ENCODE measurements around the gene PIP5K1C. TPM values are rescaled to one million over a fixed set of nuclear protein-coding genes. Genes with fewer than 3 reads are reported as not detected.
"Not testable (repeated sequence)": the region's sequence is repeated elsewhere in the genome, so short reads cannot be mapped to it uniquely, and the experiment has no call there.

PIP5K1C gene
- total RNA-seq, 1 experiment from 2014 or later, result 4.2 TPM

DNA sequence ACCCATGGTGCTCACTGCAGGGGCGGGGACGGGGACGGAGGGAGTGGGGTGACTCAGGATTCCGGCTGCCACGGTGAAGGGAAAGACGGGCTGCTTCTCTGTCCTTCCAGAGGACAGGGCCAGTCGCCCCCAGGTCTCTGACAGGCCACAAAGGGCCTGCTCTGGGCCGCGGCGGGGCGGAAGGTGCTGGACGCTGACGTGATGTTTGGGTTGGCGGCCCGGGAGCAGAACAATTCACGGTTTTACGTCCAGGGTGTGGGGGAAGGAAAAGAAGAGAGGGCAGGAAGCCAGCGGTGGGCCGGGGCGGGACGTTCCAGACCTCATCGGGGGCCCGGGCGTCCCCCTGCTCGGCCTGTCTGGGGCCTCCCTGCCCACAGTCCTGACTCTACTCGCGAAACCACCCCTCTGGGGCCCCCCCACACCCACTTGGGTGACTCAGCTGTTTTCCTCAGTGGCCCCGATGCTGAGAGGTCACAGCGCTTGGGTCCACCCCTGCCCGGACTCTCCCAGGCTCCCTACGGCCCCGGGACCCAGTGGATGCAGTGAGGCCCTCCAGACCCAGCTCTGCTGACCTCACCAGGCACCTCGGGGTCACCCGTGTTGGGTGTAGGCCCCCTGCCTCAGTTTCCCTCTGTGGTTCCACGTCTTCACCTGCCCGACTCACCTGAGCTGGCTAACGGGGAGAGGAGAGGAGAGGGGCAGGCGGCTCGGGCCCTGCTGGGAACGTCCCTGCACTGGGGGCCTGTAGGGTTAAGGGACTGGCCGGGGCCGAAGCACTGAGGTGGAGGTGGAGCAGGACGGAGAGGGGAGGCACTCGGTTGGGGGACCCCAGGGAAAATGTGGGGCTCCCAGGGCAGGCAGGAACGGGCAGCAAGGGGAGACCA is 29.2 kb downstream of the PIP5K1C start:
- Histone ChIP-seq H3K79me2 (ENCODE audit: low read length) (no peaks in the 10 kb centered on the region), H3K9me2 (replicated peaks; ENCODE audit: insufficient read depth, low read length) (no peaks in the 10 kb centered on the region), H3K27me3 (ENCODE audit: low read length) (no peaks in the 10 kb centered on the region), H3K9me3 (ENCODE audit: low read length) (no peaks in the 10 kb centered on the region; the same call in 1 of the 2 replicates), H3K4me3 (ENCODE audit: low read length) (no peak overlapping the region), H3K9ac (ENCODE audit: low read length) (no peak overlapping the region), H3K36me3 (ENCODE audit: insufficient read depth, low read length) (no peaks in the 10 kb centered on the region), H4K20me1 (ENCODE audit: insufficient read depth, low read depth, low read length) (peaks cover 47% of the 10 kb centered on the region; the same call in 1 of the 2 replicates), H2AFZ (ENCODE audit: low read length) (no peak overlapping the region), H3K4me2 (ENCODE audit: low read depth, low read length, poor library complexity, severe bottlenecking) (peak overlapping the region; percentile 11), H3K4me1 (ENCODE audit: low read length) (peaks cover 20% of the 10 kb centered on the region), H3K27ac (ENCODE audit: low read length) (no peak overlapping the region)
- no peak for DNase-seq

DNA sequence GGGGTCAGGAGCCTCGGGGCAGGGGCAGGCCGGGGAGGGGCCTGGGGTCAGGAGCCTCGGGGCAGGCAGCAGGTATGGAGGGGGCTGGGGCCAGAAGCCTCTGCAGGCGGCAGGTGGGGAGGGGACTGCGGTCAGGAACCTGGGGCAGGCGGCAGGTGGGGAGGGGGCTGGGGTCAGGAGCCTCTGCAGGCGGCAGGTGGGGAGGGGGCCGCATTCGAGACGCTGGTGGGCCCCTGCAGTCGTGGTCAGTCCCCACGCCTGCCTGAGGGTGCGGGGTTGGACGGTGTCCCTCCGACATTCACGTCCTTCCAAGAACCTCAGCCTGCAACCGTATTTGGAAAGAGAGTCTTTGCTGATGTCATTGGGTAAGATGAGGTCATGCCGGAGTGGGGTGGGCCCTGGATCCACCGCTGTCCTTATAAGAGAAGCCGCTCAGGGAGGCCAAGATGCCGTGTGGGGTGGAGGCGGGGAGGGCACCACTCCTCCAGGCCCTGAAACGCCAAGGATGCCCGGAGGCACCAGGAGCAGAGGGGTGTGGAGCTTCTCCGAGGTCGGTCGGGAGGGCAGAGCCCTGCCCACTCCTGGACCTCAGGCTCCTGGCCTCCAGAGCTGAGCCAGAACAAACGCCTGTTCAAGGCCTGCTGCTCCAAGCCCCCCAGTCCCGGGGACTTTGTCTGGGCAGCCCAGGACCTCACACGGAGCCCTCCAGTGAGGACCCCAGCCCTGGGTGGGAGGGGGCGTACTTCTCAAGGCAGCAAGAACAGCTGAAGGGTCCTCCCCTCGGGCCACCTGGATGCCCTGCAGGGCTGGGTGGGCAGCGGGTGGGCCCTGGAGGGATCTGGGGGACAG is 30.1 kb downstream of the PIP5K1C start:
- H2AFZ ChIP-seq (ENCODE audit: low read length), result no peak overlapping the region
- no peaks in the 10 kb centered on the region; the same call in 1 of the 2 replicates for H3K9me3 ChIP-seq (ENCODE audit: low read length)
- H3K36me3 ChIP-seq (ENCODE audit: insufficient read depth, low read length), result no peaks in the 10 kb centered on the region
- H3K4me2 ChIP-seq (ENCODE audit: low read depth, low read length, poor library complexity, severe bottlenecking), result no peak overlapping the region
- H3K79me2 ChIP-seq (ENCODE audit: low read length), result no peaks in the 10 kb centered on the region
- no peak overlapping the region for H3K27ac ChIP-seq (ENCODE audit: low read length)
- no peaks in the 10 kb centered on the region for H3K9me2 ChIP-seq (replicated peaks; ENCODE audit: insufficient read depth, low read length)
- H3K27me3 ChIP-seq (ENCODE audit: low read length), result no peaks in the 10 kb centered on the region
- no peak for DNase-seq
- no peak overlapping the region for H3K4me3 ChIP-seq (ENCODE audit: low read length)
- H3K4me1 ChIP-seq (ENCODE audit: low read length), result peaks cover 21% of the 10 kb centered on the region
- peaks cover 41% of the 10 kb centered on the region; the same call in 1 of the 2 replicates for H4K20me1 ChIP-seq (ENCODE audit: insufficient read depth, low read depth, low read length)
- H3K9ac ChIP-seq (ENCODE audit: low read length), result no peak overlapping the region

DNA sequence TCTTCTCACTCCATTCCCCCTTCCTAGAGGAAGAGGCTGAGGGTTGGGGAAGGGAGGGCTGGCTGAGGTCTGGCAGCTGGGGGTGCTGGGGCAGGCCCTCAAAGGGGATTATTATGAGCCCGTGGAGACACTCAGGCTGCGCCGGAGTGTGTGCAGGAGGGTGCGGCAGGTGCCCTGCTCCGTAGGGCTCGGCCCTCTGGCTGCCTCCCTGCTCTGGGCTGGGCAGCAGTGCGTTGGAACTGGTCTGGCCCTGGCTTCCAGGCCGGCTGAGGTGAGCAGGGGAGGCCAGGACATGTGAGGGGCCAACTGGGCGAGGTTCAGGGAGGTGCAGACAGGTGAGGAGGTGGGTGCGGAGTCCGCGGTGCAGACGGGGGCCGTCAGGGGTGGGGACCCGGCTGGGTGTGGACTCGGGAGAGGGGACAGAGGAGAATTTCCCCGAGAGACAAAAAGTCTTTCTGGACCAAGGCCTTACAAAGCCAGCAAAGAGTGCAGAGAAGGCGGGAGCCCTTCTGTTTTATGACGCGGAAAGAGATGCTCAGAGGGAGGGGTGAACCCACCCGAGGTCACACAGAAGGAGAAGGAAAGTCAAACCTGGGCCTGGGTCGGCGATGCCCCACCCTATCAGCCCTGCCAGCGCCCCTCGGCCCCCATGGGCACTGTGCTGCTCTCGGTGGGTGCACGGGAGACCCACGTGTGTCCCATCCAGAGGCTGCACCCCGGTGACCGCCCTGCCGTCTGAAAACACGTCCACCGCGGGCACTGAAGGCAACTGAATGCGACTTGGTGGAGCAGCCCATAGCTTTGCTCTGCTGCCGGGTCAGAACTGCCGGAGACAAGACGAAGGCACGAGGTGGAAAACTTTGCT is 31.0 kb downstream of the PIP5K1C start:
- Histone ChIP-seq H3K9me2 (replicated peaks; ENCODE audit: insufficient read depth, low read length) (no peaks in the 10 kb centered on the region), H3K9ac (ENCODE audit: low read length) (no peak overlapping the region), H3K4me2 (ENCODE audit: low read depth, low read length, poor library complexity, severe bottlenecking) (no peak overlapping the region), H3K4me1 (ENCODE audit: low read length) (peaks cover 29% of the 10 kb centered on the region), H3K79me2 (ENCODE audit: low read length) (no peaks in the 10 kb centered on the region), H3K9me3 (ENCODE audit: low read length) (no peaks in the 10 kb centered on the region; the same call in 1 of the 2 replicates), H3K27me3 (ENCODE audit: low read length) (no peaks in the 10 kb centered on the region), H4K20me1 (ENCODE audit: insufficient read depth, low read depth, low read length) (peaks cover 34% of the 10 kb centered on the region; the same call in 1 of the 2 replicates), H3K4me3 (ENCODE audit: low read length) (no peak overlapping the region), H3K36me3 (ENCODE audit: insufficient read depth, low read length) (no peaks in the 10 kb centered on the region), H3K27ac (ENCODE audit: low read length) (no peak overlapping the region), H2AFZ (ENCODE audit: low read length) (no peak overlapping the region)
- DNase-seq, result no peak

DNA sequence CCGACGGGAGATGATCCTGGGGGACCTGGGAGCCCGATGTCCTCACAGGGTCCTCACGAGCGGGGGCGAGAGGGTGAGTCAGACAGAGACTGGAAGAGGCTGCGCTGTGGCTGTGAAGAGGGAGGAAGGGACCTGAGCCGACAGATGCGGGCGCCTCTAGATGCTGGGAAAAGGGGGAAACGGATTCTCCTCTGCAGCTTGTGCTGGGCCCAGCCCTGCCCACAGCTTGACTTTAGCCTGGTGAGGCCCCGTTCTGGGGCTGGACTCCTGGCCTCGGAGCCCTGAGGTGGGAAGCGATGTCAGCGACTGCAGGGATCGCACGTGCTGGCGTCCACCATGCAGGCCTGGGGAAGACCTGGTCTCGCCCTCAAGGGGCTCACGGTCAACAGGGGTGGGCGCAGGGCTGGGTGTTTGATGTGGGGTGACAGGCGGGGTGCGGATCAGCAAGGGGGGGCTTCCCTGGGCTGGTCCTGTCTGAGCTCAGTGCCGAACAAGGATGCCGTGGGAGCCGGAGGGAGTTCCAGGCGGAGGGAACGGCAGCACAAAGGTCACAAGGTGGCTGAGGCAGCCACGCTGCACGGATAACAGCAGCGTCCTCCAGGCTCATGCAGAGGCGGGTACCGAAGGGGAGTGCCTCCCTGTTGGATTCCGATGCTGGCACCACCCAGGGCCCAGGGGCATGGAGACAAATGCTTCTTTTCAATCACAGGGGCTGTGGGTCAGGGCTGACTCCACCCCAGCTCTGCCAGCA is 31.8 kb downstream of the PIP5K1C start:
- H3K4me3 ChIP-seq (ENCODE audit: low read length), result no peak overlapping the region
- no peak overlapping the region for H3K27ac ChIP-seq (ENCODE audit: low read length)
- no peak for DNase-seq
- no peak overlapping the region for H2AFZ ChIP-seq (ENCODE audit: low read length)
- H3K36me3 ChIP-seq (ENCODE audit: insufficient read depth, low read length), result no peaks in the 10 kb centered on the region
- peaks cover 34% of the 10 kb centered on the region; the same call in 1 of the 2 replicates for H4K20me1 ChIP-seq (ENCODE audit: insufficient read depth, low read depth, low read length)
- H3K4me2 ChIP-seq (ENCODE audit: low read depth, low read length, poor library complexity, severe bottlenecking), result no peak overlapping the region
- no peaks in the 10 kb centered on the region for H3K9me2 ChIP-seq (replicated peaks; ENCODE audit: insufficient read depth, low read length)
- peaks cover 30% of the 10 kb centered on the region for H3K4me1 ChIP-seq (ENCODE audit: low read length)
- H3K9me3 ChIP-seq (ENCODE audit: low read length), result no peaks in the 10 kb centered on the region
- H3K27me3 ChIP-seq (ENCODE audit: low read length), result no peaks in the 10 kb centered on the region
- H3K9ac ChIP-seq (ENCODE audit: low read length), result no peak overlapping the region
- H3K79me2 ChIP-seq (ENCODE audit: low read length), result no peaks in the 10 kb centered on the region

DNA sequence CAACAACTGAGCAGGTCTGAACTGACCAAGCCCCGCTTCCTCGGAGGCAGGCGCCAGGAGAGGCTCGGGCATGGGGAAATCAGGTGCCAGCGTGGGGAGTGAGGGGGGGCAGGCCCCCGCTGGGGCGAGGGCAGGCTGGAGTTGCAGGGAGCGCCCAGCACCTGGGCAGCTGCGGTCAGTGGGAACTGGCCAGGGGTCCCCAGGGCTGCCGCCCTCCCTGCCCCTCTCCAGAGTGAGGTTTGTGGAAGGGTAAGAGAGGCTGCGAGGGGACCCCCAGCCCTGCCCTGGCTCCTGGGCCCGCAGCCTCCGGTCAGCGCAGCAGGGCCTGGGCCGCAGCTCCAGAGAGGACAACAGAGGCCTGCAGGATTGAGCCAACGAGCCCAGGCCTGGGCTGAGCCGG is 32.5 kb downstream of the PIP5K1C start:
- Histone ChIP-seq H3K36me3 (ENCODE audit: insufficient read depth, low read length) (no peaks in the 10 kb centered on the region), H3K27me3 (ENCODE audit: low read length) (no peaks in the 10 kb centered on the region), H2AFZ (ENCODE audit: low read length) (no peak overlapping the region), H3K79me2 (ENCODE audit: low read length) (no peaks in the 10 kb centered on the region), H3K4me2 (ENCODE audit: low read depth, low read length, poor library complexity, severe bottlenecking) (no peak overlapping the region), H3K4me1 (ENCODE audit: low read length) (peaks cover 30% of the 10 kb centered on the region), H4K20me1 (ENCODE audit: insufficient read depth, low read depth, low read length) (peaks cover 34% of the 10 kb centered on the region; the same call in 1 of the 2 replicates), H3K9ac (ENCODE audit: low read length) (no peak overlapping the region), H3K27ac (ENCODE audit: low read length) (no peak overlapping the region), H3K9me3 (ENCODE audit: low read length) (no peaks in the 10 kb centered on the region), H3K4me3 (ENCODE audit: low read length) (no peak overlapping the region), H3K9me2 (replicated peaks; ENCODE audit: insufficient read depth, low read length) (no peaks in the 10 kb centered on the region)
- no peak for DNase-seq

DNA sequence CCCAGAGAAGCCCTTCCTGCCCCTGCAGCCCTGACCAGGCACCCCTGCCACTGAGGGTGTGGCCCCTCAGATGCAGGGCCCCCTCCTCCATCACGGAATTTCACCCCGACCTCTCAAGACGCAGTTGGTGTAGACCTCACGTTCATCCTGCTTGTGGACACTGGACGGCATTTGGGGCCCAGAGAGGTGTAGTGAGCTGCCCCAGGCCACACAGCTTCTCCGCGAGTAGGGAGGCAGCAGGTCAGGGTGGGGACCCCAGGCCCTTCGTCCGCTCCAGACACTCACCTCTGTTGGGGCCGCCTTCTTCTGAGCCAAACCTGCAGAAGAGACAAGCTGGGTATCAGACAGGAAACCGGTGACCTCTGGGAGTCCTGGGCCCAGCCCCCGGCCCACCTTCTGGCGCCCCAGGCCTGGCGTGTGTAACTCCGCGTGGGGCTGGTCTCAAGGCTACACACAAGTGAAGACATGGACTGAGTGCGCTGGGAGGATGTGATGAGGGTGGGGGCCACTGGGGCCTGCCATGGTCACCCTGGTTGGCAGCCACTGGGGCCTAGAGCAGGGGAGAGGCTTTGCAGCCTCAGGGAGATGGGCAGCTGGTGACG is 33.1 kb downstream of the PIP5K1C start:
- no peak overlapping the region for H3K9ac ChIP-seq (ENCODE audit: low read length)
- H3K27me3 ChIP-seq (ENCODE audit: low read length), result no peaks in the 10 kb centered on the region
- H3K9me2 ChIP-seq (replicated peaks; ENCODE audit: insufficient read depth, low read length), result no peaks in the 10 kb centered on the region
- peaks cover 30% of the 10 kb centered on the region for H3K4me1 ChIP-seq (ENCODE audit: low read length)
- no peaks in the 10 kb centered on the region for H3K36me3 ChIP-seq (ENCODE audit: insufficient read depth, low read length)
- no peak overlapping the region for H3K4me3 ChIP-seq (ENCODE audit: low read length)
- no peak for DNase-seq
- H3K79me2 ChIP-seq (ENCODE audit: low read length), result no peaks in the 10 kb centered on the region
- H2AFZ ChIP-seq (ENCODE audit: low read length), result no peak overlapping the region
- H3K9me3 ChIP-seq (ENCODE audit: low read length), result no peaks in the 10 kb centered on the region
- H4K20me1 ChIP-seq (ENCODE audit: insufficient read depth, low read depth, low read length), result peaks cover 29% of the 10 kb centered on the region; the same call in 1 of the 2 replicates
- H3K27ac ChIP-seq (ENCODE audit: low read length), result no peak overlapping the region
- H3K4me2 ChIP-seq (ENCODE audit: low read depth, low read length, poor library complexity, severe bottlenecking), result no peak overlapping the region

DNA sequence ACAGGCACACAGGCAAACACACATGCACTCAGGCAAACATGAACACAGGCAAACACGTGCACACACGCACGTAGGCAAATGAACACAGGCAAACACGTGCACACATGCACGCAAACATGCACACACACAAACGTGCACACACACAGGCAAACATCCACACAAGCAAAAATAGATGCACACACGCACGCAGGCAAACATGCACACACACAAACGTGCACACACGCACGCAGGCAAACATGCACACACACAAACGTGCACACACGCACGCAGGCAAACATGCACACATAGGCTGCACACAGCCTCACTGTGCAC is 33.8 kb downstream of the PIP5K1C start:
- Histone ChIP-seq H3K4me1 (ENCODE audit: low read length) (peaks cover 24% of the 10 kb centered on the region), H4K20me1 (ENCODE audit: insufficient read depth, low read depth, low read length) (peaks cover 24% of the 10 kb centered on the region; the same call in 1 of the 2 replicates)
- H3K4me3 ChIP-seq (ENCODE audit: low read length); H3K9me2 ChIP-seq (replicated peaks; ENCODE audit: insufficient read depth, low read length); H3K9ac ChIP-seq (ENCODE audit: low read length); H3K36me3 ChIP-seq (ENCODE audit: insufficient read depth, low read length); H2AFZ ChIP-seq (ENCODE audit: low read length); H3K9me3 ChIP-seq (ENCODE audit: low read length); H3K27ac ChIP-seq (ENCODE audit: low read length); H3K4me2 ChIP-seq (ENCODE audit: low read depth, low read length, poor library complexity, severe bottlenecking); DNase-seq; H3K27me3 ChIP-seq (ENCODE audit: low read length); H3K79me2 ChIP-seq (ENCODE audit: low read length): not testable (repeated sequence)

All from Karpas-422 (cell line).